IPS-NIHi11 (cell line): ENCODE results near the gene BZW1.
A peak's percentile ranks its signal among the peaks of the same experiment; 100 is the strongest.

ENCODE experiments used
- DNase-seq: peaks from one replicate; pipeline ENCODE4 v3.0.0; 2012; ENCODE audit warnings: mixed read lengths, low spot score

The BZW1 gene

DNA sequence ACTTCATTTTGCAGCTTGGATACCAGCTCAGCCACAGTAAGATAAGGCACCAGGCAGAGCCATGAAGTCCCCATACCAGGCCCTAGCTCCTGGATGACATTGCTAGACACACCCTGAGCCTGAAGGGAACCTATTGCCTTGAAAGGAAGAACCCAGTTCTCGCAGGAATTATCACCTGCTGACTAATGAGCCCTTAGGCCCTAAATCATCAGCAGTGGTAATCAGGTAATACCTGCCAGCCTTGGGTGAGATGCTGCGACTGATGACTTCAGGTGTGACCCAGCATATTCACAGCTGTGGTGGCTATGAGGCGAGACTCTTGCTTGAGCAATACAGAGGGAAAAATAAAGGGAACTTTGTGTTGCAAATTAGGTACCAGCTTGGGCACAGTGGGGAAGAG is 27.8 kb downstream of the BZW1 start:
- no peak for DNase-seq

- no peak for DNase-seq
Observed at GRCh38 chr2:200843993-200844948, 32.6 kb downstream of the BZW1 start.

DNA sequence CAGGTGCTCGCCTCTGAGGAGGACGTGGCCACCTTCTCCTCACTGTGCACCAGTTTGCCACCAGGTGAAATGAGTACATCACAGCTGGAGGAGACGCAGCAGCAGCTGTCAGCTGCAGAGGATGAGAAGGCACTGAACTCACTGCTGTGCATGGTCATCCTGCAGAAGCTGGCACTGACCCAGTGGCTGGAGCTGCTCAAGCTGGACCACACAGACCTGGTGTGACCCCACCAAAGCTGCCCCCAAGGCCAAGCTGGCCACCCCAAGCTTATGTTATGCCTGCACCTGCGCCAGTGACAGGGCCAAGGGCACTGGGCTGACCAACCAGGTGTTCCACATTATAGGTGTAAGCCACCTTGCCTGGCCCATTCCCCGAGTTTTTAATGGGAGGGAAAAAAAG is 33.5 kb downstream of the BZW1 start:
- DNase-seq: no peak

DNA sequence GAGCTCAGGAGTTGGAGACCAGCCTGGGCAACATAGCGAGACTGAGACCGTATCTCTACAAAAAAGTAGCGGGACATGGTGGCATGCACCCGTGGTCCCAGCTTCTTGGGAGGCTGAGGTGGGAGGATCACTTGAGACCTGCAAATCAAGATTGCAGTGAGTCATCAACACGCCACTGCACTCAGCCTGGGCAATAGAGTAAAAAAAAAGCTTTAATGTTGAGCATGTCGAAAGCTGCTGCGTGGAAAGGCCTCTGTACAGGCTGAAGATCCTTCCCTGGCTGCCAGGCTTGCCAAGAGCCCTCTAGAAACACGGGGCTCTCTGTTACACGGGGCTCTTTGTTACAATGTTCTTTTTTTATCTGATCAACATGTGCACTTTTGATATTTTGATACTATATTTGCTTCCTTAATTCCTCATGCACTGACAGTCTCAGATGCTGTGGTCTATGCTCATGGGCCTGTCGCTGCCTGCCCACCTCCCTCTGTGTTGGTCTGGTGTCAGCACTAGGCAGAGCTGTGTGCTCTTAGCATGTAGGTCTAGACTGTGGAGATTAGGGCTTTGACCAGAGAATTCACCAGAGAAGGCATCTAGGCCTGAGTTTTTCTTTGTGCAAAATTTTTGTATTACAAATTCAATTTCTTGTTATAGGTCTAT is 34.1 kb downstream of the BZW1 start:
- DNase-seq: no peak

GRCh38 chr2:200847269-200847668 is 35.6 kb downstream of the BZW1 start:
- DNase-seq: no peak

- DNase-seq: no peak
Observed at GRCh38 chr2:200847939-200848338, 36.2 kb downstream of the BZW1 start.

DNA sequence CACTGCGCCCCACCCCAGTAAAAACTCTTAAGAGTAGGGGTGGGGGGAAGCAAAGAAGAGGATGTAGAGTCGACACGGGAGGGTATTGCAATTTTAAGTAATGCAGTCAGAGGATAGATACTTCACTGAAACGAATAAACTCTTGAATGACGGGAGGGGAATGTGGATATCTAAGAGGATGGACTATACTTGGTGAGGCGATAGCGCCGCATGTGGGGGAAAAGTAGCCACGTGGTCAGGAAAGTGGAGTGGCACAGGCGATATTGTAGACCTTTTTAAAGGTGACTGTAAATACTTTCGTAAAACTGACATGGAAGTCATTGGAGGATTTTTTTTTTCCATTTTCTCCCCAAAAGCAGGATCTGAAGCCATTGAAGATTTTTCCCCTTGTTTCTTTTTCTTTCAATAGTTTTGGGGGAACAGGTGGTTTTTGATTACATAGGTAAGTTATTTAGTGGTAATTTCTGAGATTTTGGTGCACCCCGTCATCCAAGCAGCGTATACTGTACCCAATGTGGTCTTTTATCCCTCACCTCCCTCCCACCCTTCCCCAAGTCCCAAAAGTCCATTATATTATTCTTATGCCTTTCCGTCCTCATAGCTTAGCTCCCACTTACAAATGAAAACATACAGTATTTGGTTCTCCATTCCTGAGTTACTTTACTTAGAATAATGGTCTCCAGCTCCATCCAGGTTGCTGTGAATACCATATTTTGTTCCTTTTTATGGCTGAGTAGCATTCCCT is 39.0 kb downstream of the BZW1 start:
- no peak for DNase-seq

DNA sequence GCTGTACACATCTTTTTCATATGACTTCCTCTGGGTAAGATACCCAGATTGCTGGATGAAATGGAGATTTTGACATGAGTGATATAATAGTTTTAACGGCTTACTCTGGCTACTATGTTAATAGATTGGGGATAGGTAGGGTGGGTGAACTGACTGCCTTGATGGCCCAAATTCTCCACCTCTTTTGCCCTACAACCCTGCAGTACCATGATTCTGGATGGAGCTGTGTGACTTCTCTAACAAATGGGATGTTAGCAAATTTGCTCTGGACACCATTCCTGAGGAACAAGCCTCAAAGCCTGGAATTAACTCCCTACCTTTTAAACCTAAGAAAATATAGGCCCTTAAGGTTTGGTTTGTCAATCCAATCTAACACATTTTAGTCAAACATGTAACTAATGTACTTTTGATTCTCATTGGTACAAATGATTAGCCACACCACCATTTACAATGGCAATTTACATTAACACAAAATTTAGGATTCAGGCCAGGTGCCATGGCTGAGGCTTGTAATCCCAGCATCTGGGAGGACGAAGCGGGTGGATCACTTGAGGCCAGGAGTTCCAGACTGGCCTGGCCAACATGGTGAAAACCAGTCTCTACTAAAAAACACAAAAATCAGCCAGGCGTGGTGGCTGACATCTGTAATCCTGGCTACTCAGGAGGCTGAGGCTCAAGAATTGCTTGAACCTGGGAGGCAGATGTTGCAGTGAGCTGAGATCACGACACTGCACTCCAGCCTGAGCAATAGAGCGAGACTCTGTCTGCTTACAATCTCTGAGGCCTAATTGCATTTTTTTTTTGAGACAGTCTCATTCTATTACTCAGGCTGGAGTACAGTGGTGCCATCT is 39.9 kb downstream of the BZW1 start:
- no peak for DNase-seq

DNA sequence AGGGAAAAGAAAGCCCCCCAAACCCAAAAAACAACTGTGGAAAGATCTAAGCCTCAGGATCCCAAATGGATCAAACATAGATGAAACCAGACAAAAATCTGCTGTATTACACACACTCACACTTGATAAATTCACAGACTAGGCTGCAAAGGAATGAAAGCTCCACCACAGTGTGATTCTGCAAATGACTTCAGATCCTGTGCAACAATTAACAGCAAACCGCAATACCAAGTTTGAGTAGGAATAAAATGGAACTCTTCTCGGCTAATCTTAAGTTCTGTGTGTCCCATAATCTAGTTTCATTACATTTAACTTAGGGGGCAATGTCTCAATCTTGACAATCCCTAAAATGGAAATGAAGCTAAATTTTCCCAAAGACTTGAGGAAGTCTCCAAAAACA is 40.9 kb downstream of the BZW1 start:
- DNase-seq: no peak

- no peak for DNase-seq
Observed at GRCh38 chr2:200856806-200857205, 45.1 kb downstream of the BZW1 start.

DNA sequence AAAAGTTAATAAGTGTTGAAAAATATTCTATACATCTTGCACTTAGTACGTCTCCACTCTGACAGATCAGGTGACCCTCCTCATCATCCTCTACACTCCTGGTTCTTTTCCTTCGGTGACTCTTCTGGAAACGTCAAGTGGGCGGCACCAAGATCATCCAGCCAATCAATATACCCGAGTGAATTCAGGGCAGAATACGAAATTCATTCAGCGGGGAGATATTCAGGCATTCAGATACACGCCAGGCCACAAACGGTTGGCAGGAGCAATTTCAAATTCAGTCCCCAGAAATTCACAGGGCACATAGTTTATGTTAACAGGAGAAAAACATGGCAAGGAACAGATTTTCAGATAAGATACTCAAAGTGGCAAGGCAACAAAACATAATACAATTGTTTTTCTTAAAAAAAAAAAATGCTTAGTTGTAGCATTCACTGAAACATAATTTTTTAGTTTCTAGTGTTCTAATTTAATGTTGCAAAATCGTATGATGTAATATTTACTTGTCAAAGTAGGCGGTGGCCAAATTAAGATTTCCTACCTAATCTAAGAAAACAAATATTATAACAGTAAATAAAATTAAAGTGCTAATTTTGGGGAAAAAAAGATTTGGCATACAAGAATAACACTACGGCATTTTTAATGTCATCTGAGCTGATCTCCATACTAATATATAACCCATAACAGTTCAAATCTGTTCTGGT is 48.5 kb downstream of the BZW1 start:
- DNase-seq: no peak

- no peak for DNase-seq
Observed at GRCh38 chr2:200861617-200862155, 50.0 kb downstream of the BZW1 start.

GRCh38 chr2:200862532-200863000 is 50.9 kb downstream of the BZW1 start:
- DNase-seq: no peak

DNA sequence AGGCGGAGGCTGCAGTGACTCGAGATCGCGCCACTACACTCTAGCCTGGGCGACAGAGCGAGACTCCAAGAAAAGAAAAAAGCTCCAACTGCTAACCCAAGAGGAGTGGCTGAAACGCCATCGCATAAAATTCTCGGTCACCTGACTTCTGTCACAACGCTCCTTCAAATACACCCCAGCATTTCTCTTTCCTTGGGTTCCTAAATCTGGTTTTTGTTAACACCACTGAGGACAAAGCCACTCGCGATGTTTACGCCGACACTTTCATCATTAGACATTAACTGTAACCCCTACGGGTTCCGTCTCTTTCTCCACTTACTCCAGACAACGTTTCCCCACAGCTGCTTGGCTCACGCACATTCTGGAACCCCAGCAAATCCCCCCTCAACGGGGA is 52.1 kb downstream of the BZW1 start:
- no peak for DNase-seq

DNA sequence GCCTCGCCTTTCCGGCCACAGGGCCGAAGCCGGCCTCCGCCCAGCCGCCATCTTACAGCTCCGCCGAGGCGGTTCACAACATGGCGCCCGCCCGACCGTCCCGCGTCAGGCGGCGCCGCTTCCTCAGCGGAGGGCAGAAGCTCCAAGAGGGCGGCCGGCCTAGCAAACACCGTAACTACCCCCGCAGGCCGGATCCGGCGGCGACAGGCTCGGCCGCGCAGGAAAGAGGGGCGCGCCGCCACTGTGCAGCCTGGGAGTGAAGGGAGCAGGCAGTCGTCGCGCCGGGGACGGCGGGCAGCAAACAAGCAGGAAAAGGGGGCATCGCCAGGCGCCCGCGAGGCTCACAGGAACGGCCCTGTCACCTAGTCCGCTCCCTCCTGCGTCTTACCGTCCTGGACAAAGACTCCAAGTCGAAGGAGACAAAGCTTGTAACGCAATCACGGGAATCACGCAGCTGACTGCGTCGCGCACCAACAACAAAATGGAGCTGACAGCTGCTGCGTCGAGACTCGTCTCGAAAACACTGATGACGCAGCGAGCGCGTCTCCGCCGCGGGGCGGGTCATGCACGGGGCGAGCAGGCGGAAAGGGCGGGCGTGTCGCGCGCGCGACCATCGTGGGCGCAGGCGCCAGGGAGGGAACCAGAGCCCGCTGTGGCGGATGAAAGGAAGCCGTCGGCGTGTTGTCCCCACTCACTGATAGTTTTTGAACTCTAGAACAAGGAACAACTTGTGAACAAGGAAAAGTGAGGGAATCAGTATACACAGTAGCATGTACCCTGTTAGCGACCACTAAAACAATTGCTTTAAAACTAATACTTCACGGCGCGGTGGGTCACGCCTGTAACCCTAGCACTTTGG is 52.7 kb downstream of the BZW1 start, which contains the start of gene CLK1:
Gene CLK1 (minus strand): TSS at position 483 of the 859 bp plus-strand sequence. CDS start 2,796 bp downstream, outside the sequence.
- DNase-seq: peak; percentile 93

DNA sequence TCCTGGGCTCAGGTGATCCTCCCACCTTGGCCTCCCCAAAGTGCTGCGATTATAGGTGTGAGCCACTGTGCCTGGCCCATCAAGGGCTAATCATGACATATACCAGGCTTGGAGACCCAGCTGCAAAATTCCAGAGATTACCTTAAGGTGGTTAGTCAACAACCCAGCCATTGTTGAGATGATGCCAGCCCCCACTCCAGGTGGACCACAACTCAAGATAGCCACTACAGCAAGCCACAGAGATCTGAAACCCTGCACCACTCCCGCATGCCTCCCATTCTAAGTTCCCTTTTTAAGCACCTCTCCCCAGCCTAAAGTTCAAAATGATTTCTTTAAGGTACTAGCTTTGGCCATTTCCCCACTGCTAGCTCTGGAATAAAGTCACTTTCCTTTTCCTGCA is 57.3 kb downstream of the BZW1 start:
- no peak for DNase-seq

GRCh38 chr2:200871151-200871550 is 59.4 kb downstream of the BZW1 start:
- no peak for DNase-seq

DNA sequence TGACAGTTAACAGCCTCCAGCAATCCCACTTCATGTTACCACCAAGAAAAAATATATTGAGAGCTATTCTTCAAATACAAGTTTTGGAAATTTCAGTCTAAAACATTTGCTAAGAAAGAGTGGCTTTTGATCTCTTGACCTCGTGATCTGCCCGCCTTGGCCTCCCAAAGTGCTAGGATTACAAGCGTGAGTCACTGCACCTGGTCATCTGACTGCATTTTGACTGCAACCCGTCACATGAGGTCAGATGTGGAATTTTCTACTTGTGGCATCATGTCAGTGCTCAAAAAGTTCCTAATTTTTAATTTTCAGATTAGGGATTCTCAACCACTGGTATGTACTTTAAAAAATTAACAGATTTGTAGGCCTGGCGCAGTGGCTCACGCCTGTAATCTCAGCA is 61.9 kb downstream of the BZW1 start:
- DNase-seq: no peak
